Right renal cortex interstitium (tissue), 3 donors: ENCODE measurements around the gene APBA2. TPM values are rescaled to one million over a fixed set of nuclear protein-coding genes. Genes with fewer than 3 reads are reported as not detected.

Source experiments
- DNase-seq, 3 donors: peaks; one replicate each; pipeline ENCODE4 v3.0.0-alpha.2; 2013; ENCODE audit warnings: low read depth in 3 of 3, low spot score in 2 of 3
- polyA plus RNA-seq, 3 donors: library from polyadenylated mRNA; unstranded; fragments of 120-200 nt; gene quantifications; one replicate each; pipeline ENCODE4 v1.2.1, GENCODE V29; 2013; ENCODE audit not compliant: insufficient read length in 3 of 3

Gene APBA2
- polyA plus RNA-seq, 3 donors, result 10.8 to 12.0 (median 11.8) TPM

DNA sequence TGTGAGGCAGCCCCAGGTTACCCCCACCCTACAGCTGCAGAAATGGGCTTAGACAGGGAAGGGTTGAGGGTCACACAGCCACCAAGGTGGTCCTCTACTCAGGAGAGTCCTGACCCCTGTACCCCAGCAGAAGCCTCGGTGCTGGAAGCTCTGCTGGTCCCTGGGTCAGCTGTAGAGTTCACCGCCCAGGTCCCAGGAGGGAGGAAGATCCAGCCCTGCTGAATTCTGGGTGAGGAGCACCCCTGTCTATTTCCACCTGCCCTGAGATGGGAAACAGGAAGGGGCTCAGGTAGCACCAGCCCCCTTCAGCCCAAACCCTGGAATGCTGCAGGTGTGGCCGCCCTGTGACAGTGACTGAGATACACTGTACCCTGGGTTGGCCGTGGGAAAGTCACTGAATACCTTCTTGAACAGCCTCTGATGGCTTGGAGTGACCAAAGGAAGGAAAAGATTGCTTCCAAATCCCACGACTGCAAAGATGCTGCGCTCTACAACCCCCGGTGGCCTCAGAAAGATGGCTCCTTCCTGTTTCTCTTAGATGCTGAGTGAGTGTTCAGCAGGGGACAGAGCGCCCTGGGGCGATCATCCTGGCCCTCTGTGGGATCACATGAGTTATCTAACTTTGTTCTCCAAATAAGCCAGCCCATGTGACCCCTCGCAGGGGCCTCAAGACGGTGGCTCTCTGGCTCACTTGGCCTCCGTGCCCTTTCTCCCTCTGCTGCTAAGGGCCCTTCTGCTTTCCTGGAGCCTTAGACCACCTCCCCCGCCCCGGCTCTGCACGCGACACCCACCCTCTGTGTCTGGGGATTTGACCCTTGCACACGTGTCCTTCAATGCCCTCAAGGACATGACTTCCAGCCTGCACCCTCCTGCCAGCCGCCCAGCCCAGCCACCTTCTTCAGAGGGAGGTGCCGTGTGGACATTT, 242.0 kb downstream of the APBA2 start:
- no peak for DNase-seq

DNA sequence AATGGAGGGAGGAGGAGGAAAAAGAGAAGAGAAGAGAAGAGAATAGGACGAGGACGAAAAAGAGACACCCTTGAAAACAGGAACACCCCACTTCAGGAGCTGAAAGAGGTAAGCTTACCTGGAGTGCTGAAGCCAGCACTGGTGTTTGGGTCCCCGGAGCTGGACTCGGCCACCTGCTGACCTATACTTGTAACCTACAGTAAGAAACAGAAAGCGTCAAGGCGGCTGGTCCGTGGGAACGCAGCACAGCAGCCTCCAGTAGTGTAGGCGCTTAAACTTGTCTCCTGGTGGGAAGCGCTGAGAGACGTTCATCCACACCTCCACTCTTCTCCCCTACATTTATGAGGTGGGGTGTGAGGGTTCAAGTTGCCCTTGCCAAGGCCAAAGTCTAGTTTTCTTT, 242.9 kb downstream of the APBA2 start:
- no peak for DNase-seq

GRCh38 chr15:29129221-29129620, 243.4 kb downstream of the APBA2 start:
- no peak for DNase-seq

DNA sequence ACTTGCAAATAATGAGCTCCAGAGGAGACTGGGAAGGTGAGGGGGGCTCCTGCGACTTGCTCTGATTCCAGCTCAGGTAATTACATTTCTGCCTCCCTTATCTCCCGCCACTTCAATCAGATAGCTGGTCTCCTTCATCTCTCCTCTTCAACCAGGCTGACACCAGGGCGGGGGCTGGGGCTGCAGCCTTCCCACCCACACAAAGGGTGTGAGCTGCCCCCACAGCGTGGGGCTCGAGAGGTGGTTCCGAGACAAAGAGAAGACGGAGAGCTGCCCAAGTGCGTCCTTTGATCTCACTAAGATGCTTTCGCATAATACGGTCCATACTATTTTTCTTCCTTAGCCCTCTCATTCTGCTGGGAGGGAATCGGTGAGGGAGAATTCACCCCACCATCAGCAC, 244.2 kb downstream of the APBA2 start:
- no peak for DNase-seq

DNA sequence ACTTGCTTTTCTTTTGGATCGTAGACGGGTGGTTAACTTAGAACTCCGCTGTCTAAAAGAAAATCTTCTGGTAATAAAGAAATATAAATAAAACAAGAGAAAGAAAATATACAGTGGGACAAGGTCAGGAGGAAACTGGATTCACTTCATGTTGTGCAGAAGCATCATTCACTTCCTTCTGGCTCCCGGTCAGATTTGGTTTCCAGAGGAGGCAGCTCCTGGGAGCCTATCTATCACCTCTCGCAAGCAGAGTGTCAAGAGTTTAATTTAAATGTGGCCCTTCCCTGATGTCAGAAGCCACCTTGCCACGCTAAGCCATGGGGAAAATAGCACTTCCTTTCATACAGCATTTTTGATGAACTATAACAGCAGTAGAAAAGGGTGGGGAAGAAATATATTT, 244.7 kb downstream of the APBA2 start:
- DNase-seq, result no peak

DNA sequence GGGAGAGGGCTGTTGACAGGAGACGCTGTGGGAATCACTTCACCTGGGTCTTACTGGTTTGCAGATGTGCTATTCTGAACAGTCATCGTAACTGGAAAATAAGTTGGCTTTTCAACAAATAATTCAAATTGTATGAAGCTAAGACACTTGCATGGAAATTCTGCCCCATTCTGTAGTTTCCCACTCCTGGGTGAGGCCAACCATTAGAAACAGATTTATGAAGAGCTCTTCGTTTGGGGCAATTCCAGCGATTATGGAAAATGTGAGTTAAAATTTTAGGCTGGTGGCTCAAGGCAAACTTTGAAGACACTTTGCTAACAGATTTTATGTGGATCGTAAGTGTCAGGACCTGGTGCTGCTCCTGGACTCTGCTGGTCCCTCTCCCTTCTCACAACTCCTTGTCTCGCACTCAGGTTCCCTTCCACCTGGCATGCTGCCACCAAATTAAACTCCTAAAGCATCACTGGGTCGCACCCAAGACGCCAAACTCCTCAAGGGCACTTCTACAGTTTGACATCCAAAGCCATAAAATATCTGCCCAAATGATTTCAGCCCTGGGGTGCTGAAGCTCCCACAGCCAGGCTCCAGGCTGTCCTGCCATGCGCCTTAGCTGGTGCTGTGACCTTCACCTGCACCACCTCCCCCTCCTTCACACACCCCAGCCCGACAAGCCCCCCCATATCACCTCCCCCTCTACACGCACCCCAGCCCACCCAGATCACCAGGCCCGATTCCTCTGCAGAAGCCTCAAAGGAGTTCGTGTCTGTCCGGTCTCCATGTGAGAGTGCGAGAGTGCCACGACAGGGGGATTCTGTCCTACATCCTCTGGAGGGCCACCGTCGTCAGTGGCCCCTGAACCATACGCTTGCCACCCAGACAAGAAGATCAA, 245.4 kb downstream of the APBA2 start:
- no peak for DNase-seq

- no peak for DNase-seq
Measured at GRCh38 chr15:29131840-29132420, 246.2 kb downstream of the APBA2 start.

- DNase-seq, result no peak
Measured at GRCh38 chr15:29132735-29133181, 247.0 kb downstream of the APBA2 start.

GRCh38 chr15:29133321-29133720, 247.5 kb downstream of the APBA2 start:
- no peak for DNase-seq

DNA sequence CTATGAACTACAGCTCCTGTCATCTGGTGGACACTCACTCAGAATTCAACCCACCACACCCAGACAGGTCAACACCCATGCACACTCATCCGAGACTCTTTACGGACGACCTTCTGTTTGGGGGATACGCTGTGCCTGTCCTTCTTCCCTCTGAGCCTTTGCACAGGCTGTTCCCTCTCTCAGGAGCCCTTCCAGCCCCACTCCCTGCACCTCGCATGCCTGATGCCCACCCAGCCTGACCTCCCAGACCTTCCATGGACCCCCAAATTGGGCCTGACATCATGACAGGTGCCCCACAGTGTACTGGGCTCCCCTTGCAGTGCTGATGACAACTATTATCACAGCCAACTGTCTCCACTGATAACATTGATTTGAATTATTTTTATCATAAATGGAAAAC, 248.0 kb downstream of the APBA2 start:
- no peak for DNase-seq

GRCh38 chr15:29134239-29134638, 248.5 kb downstream of the APBA2 start:
- no peak for DNase-seq

- no peak for DNase-seq
Measured at GRCh38 chr15:29134641-29135308, 249.0 kb downstream of the APBA2 start.

- no peak for DNase-seq
Measured at GRCh38 chr15:29135309-29135657, 249.5 kb downstream of the APBA2 start.

GRCh38 chr15:29135702-29136646, 250.2 kb downstream of the APBA2 start:
- DNase-seq, result no peak

- DNase-seq, result no peak
Measured at GRCh38 chr15:29138260-29138659, 252.5 kb downstream of the APBA2 start.

- no peak for DNase-seq
Measured at GRCh38 chr15:29139072-29139471, 253.3 kb downstream of the APBA2 start.

- DNase-seq, result peak in 1 of 3 donors; percentile 25
Measured at GRCh38 chr15:29139540-29140459, 254.0 kb downstream of the APBA2 start.

DNA sequence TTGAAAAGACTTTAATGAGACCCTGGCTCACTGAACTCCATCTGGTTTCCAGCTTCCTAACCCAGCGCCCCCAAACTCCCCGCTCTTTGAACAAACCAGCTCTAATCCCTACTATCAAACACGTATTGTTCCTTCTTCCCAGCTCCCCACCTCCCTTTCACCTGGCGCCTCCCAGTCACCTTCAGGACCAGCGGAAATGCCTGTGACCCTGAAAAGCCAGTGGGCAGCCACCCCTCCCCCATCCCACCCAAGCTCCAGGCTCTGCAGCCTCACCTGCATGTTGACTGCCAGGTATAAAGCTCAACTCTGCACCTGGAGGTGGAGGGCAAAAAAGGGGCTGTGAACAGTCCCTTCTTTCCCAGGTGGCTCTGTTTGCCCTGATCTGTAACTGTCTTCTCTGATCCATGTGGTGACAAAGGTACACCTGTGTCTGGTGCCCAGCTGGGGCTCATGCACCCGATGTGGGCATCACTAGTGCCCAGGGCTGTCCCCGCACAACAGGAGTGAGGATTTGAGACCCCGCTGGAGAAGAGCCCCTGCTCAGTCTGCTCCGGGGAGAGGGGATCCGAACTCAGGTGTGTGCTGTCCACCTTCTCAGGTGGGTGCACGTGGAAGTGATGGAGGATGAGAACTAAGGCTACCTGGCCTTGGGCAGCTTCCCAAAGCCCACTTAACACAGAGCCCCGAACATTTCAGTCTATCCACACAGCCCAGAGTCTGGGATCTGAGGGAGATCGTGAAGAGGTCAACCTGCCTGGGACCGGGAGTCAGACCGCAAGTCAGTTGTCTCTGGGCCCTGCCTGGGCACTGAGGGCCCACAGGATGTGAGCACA, 254.9 kb downstream of the APBA2 start:
- DNase-seq, result no peak
